Measurements from ENCODE around the gene FERMT3. TPM values are rescaled to one million over a fixed set of nuclear protein-coding genes. Genes with fewer than 3 reads are reported as not detected.

Gene FERMT3
- polyA plus RNA-seq, 1 donor, result 7.4 TPM

- no peak for DNase-seq (ENCODE audit: low read depth)
These were observed 41.4 kb downstream of the FERMT3 start for GRCh38 chr11:64247729-64248531.

- no peak for DNase-seq (ENCODE audit: low read depth)
These were observed 42.1 kb downstream of the FERMT3 start for GRCh38 chr11:64248578-64248977.

GRCh38 chr11:64249038-64249437, 42.5 kb downstream of the FERMT3 start:
- no peak for DNase-seq (ENCODE audit: low read depth)

GRCh38 chr11:64249563-64250414, 43.3 kb downstream of the FERMT3 start:
- DNase-seq (ENCODE audit: low read depth), result no peak

GRCh38 chr11:64250415-64251015, 44.0 kb downstream of the FERMT3 start:
- no peak for DNase-seq (ENCODE audit: low read depth)

- DNase-seq (ENCODE audit: low read depth), result no peak
These were observed 44.7 kb downstream of the FERMT3 start, which contains the start of gene PLCB3 for GRCh38 chr11:64251016-64251752. Gene PLCB3, plus strand, starts transcription at chr11:64251530. Its CDS starts 120 bp downstream, at chr11:64251650.

- no peak for DNase-seq (ENCODE audit: low read depth)
These were observed 45.2 kb downstream of the FERMT3 start for GRCh38 chr11:64251753-64252002.

- DNase-seq (ENCODE audit: low read depth), result no peak
These were observed 45.7 kb downstream of the FERMT3 start for GRCh38 chr11:64252003-64252872.

- DNase-seq (ENCODE audit: low read depth), result no peak
These were observed 46.5 kb downstream of the FERMT3 start for GRCh38 chr11:64253043-64253442.

- no peak for DNase-seq (ENCODE audit: low read depth)
These were observed 47.0 kb downstream of the FERMT3 start for GRCh38 chr11:64253481-64253880.

GRCh38 chr11:64254326-64254725, 47.8 kb downstream of the FERMT3 start:
- no peak for DNase-seq (ENCODE audit: low read depth)

- DNase-seq (ENCODE audit: low read depth), result no peak
These were observed 48.9 kb downstream of the FERMT3 start for GRCh38 chr11:64255135-64256128.

GRCh38 chr11:64256300-64256699, 49.8 kb downstream of the FERMT3 start:
- no peak for DNase-seq (ENCODE audit: low read depth)

- DNase-seq (ENCODE audit: low read depth), result no peak
These were observed 51.8 kb downstream of the FERMT3 start for GRCh38 chr11:64258356-64258755.

- DNase-seq (ENCODE audit: low read depth), result no peak
These were observed 52.5 kb downstream of the FERMT3 start for GRCh38 chr11:64258946-64259532.

GRCh38 chr11:64259533-64260067, 53.1 kb downstream of the FERMT3 start:
- DNase-seq (ENCODE audit: low read depth), result no peak

GRCh38 chr11:64260147-64260708, 53.7 kb downstream of the FERMT3 start:
- no peak for DNase-seq (ENCODE audit: low read depth)

GRCh38 chr11:64261556-64262080, 55.1 kb downstream of the FERMT3 start:
- DNase-seq (ENCODE audit: low read depth), result no peak

All from forelimb muscle (tissue), 1 donor.